HEK293 (cell line): Measurements from ENCODE around the gene FBRSL1.

ENCODE experiments used
- BCL11A ChIP-seq: fragments of 450-650 bp; formaldehyde crosslinking; IDR thresholded peaks from 2 replicates; pipeline ENCODE4 v1.5.1; 2016; ENCODE audit warnings: low read depth, missing biosample characterization, missing genetic modification characterization
- CTCF ChIP-seq: fragments of 450-650 bp; formaldehyde crosslinking; IDR thresholded peaks from 2 replicates; pipeline ENCODE4 v1.5.1; 2016; ENCODE audit warnings: missing biosample characterization, missing genetic modification characterization
- GLIS2 ChIP-seq: fragments of 450-650 bp; formaldehyde crosslinking; IDR thresholded peaks from 2 replicates; pipeline ENCODE4 v1.5.1; 2016; ENCODE audit warnings: missing biosample characterization, missing genetic modification characterization
- HIC1 ChIP-seq: fragments of 450-650 bp; formaldehyde crosslinking; IDR thresholded peaks from 2 replicates; pipeline ENCODE4 v1.5.1; 2016; ENCODE audit warnings: missing biosample characterization, missing genetic modification characterization
- SP3 ChIP-seq: fragments of 450-650 bp; formaldehyde crosslinking; IDR thresholded peaks from 2 replicates; pipeline ENCODE4 v1.5.1; 2016; ENCODE audit warnings: missing biosample characterization, missing genetic modification characterization
- ZFP41 ChIP-seq: fragments of 450-650 bp; formaldehyde crosslinking; IDR thresholded peaks from 2 replicates; pipeline ENCODE4 v1.5.1; 2016; ENCODE audit warnings: missing biosample characterization, missing genetic modification characterization, borderline replicate concordance
- ZNF121 ChIP-seq: fragments of 450-650 bp; formaldehyde crosslinking; IDR thresholded peaks from 2 replicates; pipeline ENCODE4 v1.5.1; 2016; ENCODE audit warnings: missing biosample characterization, missing genetic modification characterization
- ZNF274 ChIP-seq, 2 experiments: fragments of 200-500 bp in 1 of 2; fragments of 450-650 bp in 1 of 2; sonication (Bioruptor generic) in 1 of 2; formaldehyde crosslinking in 1 of 2; IDR thresholded peaks; 2 replicates each; pipeline versions ENCODE4 v1.5.1 to v1.6.1; 2014 to 2016; ENCODE audit warnings: borderline replicate concordance in 1 of 2, inconsistent platforms in 1 of 2, low read length in 1 of 2, missing biosample characterization in 1 of 2, missing genetic modification characterization in 1 of 2
- ZNF350 ChIP-seq: fragments of 450-650 bp; formaldehyde crosslinking; IDR thresholded peaks from 2 replicates; pipeline ENCODE4 v1.5.0; 2017; ENCODE audit warnings: missing biosample characterization, mild to moderate bottlenecking, missing genetic modification characterization
- ZNF513 ChIP-seq: fragments of 450-650 bp; IDR thresholded peaks from 2 replicates; pipeline ENCODE4 v1.5.1; 2018; ENCODE audit warnings: missing biosample characterization, missing genetic modification characterization
- ZNF654 ChIP-seq: fragments of 450-650 bp; formaldehyde crosslinking; IDR thresholded peaks from 2 replicates; pipeline ENCODE4 v1.5.1; 2016; ENCODE audit warnings: low read depth, missing biosample characterization, missing genetic modification characterization
- ZNF747 ChIP-seq: fragments of 450-650 bp; formaldehyde crosslinking; IDR thresholded peaks from 2 replicates; pipeline ENCODE4 v1.5.1; 2016; ENCODE audit warnings: missing biosample characterization, missing genetic modification characterization
- ZSCAN18 ChIP-seq: fragments of 450-650 bp; formaldehyde crosslinking; IDR thresholded peaks from 2 replicates; pipeline ENCODE4 v1.5.1; 2016; ENCODE audit warnings: missing biosample characterization, missing genetic modification characterization

GRCh38 chr12:132556801-132557200 lies 66.8 kb downstream of the FBRSL1 start:
- TF ChIP-seq ZNF350 (tag by site-specific recombination) (no peak), CTCF (tag by site-specific recombination) (no peak), SP3 (tag by site-specific recombination) (no peak), ZNF121 (no peak), BCL11A (tag by site-specific recombination) (no peak), ZNF513 (tag by site-specific recombination) (no peak), HIC1 (tag by site-specific recombination) (no peak), GLIS2 (tag by site-specific recombination) (no peak), ZSCAN18 (tag by site-specific recombination) (no peak), ZNF747 (no peak), ZNF654 (no peak), ZNF274 (IDR thresholded peaks at IDR 0.05; ENCODE audit: low read length) (no peak), ZNF274 (tag by site-specific recombination; IDR thresholded peaks at IDR 0.05; ENCODE audit: borderline replicate concordance) (no peak), ZFP41 (tag by site-specific recombination) (no peak)
